Limb (tissue), 2 donors: Measurements from ENCODE around the gene TSPO.
"Not testable (repeated sequence)": the region's sequence is repeated elsewhere in the genome, so short reads cannot be mapped to it uniquely, and the experiment has no call there.

Experiments used
- DNase-seq, 2 donors: peaks; one replicate each; pipeline ENCODE4 v3.0.0-alpha.2; 2016; ENCODE audit errors: extremely low spot score in 2 of 2

The TSPO gene

GRCh38 chr22:43151251-43152002, at the start of gene TSPO:
Gene TSPO, plus strand, starts transcription at chr22:43151559. Its CDS starts 7,680 bp downstream, at chr22:43159239.
- DNase-seq = peak; percentile 27 to 84

DNA sequence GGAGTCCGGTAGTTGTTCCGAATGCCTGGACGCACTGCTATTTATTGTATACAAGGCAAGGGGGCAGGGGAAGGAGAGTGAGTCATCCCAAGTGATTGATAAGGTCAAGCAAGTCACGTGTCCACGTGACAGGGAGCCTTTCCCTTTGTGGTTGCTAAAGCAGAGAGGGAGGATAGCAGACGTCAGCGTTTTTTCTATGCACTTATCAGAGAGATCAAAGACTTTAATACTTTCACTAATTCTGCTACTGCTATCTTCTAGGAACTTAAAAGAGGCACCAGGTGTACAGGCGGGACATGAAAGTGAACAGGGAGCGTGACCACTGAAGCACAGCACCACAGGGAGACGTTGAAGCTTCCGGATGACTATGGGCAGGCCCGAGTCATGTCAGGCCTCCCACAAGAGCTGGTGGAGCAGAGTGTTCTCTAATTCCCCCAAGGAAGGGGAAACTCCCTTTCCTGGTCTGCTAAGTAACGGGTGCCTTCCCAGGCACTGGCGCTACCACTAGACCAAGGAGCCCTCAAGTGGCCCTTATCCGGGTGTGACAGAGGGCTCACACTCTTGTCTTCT, 47.2 kb upstream of the TSPO start:
- not testable (repeated sequence) for DNase-seq

DNA sequence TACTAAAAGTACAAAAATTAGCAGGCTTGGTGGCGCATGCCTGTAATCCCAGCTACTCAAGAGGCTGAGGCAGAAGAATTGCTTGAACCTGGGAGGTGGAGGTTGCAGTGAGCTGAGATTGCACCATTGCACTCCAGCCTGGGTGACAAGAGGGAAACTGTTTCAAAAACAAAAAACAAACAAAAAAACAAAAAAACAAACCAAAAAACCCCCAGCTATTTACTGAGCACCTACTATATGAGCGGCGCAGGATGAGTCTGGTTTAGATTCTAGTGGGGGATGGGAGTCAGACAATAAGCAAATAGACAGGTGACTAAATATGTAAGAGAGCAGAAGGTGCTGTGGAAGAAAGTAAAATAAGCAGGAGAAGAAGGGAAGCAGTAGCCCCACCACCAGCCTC, 46.4 kb upstream of the TSPO start:
- DNase-seq = not testable (repeated sequence)

DNA sequence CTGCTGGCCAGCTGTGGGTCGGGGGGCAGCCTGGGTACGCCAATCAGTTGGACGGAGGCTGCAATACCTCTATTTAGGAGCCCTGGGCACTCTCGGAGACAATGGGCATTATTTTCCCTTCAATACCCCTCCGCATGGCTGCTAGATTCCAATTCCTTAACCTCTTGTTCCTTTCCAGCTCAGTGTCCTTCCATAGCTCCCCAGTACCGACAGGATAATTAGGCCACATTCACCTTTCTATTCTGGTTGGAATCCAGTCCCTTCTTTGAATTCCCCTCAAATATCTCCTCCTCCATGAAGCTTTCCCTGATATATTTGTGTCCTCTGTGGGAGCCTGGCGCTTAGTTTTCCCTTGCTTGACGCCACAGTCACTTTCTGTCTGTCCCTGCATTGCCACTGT, 45.1 kb upstream of the TSPO start:
- DNase-seq = no peak

DNA sequence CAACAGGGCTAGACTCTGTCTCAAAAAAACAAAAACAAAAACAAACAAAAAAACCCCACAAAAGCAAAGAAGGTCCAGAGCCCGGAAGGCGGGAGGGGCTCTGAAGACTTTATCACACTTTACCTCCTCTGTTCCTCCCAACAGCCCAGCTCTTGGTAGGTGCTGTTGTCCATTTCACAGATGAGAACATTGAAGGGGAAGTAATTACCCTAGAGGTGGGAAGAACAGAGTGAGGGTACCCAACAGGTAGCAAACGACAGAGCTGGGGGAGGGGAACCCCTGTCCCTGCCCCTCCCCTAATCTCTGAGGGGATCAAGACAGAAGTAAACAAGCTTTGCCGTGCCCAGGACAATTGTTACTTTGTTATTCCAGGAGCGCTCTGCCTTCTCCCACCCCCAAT, 41.8 kb upstream of the TSPO start:
- DNase-seq = no peak

- DNase-seq = peak in 1 of 2 donors; percentile 55
These were observed 41.4 kb upstream of the TSPO start for GRCh38 chr22:43109921-43110443.

- DNase-seq = peak; percentile 24 to 69
These were observed 40.9 kb upstream of the TSPO start, which contains the start of gene BIK for GRCh38 chr22:43110444-43110926. Gene BIK, plus strand, starts transcription at chr22:43110750. Its CDS starts 13,273 bp downstream, at chr22:43124023.

- peak in 1 of 2 donors; percentile 48 for DNase-seq
These were observed 40.3 kb upstream of the TSPO start for GRCh38 chr22:43110927-43111623.

DNA sequence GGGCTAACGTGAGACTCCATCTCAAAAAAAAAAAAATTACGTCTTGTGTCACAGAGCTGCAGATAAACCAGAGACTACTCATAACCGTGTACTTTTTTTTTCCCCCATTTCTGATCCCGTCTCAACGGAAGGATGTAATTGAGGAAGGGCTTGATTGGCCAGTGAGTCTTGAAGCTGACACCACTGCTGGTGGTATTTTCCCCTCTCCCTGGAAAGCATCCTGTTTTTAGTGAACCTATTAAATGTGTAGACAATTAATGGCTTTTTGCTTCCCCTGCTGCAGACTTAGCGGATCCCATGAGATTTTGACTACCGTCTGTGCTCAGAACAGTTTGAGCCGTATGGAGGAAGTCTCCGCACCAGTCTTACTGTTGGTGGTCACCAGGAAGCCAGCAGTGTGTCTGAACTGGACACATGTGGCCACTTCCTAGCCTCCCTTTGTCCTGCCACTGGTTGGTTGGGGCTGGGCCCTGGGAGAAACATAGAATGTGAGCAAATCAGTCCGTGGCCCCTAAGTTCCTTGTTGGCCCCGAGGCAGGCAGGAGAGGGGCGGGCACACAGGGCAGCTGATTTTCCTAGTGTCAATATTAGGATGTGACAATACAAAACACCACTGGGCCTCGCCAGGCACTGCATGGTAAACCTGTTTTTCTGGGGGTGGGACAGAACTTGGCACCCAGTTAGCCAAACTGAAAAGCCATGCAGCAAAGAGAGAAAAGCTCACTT, 37.7 kb upstream of the TSPO start:
- no peak for DNase-seq

GRCh38 chr22:43114958-43115357, 36.4 kb upstream of the TSPO start:
- no peak for DNase-seq

- no peak for DNase-seq
These were observed 34.4 kb upstream of the TSPO start for GRCh38 chr22:43116932-43117331.

GRCh38 chr22:43118024-43118849, 33.1 kb upstream of the TSPO start:
- no peak for DNase-seq

- no peak for DNase-seq
These were observed 32.4 kb upstream of the TSPO start for GRCh38 chr22:43118953-43119458.

- DNase-seq = no peak
These were observed 24.7 kb upstream of the TSPO start for GRCh38 chr22:43126501-43127165.

DNA sequence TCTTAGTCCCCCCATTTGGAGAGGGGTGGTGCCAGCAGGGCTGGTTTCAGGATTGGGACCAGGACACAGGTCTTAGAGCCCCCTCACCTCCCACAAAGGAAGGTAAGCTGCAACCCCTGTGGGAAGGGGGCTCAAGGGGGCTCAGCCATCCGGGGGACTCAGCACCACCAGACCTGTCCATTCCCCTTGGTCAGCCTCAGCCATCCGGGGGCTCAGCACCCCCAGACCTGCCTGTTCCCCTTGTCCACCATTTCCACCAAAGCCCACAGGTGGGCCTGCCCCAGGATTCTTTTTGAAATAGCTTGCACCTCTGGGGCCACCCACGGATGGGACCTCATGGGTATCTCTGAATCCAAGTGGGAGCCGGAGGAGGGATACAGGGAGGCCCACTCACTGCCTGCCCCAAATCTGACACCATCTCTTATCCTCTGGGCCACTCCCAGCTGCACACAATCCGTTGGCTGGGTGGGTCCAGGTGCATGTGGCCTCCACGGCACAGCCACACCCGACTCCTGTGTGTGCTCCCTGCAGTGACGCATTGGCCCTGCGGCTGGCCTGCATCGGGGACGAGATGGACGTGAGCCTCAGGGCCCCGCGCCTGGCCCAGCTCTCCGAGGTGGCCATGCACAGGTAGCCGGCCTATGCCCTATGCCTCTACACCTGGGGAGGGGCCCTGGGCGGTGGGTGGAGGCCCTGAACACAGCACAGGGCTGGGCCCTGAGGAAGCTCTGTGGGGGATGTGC, 24.0 kb upstream of the TSPO start:
- DNase-seq = no peak

DNA sequence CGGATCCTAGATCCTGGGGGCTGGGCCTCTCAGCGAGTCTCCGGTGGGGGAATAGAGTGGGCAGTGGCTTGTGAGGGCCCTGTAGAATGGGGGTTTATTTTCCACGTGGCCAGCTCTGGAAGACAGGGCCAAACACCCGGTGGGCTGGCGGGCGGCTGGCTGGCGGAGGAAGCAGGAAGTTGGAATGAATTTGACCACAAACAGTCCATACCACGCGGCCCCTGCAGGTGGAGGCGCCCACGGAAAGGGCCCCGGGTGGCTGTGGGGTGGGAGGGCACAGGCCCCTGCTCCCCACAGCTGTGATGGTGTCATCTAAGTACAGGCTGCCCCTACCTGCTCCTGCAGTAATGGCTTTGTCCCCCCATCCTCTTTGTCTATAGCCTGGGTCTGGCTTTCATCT, 23.2 kb upstream of the TSPO start:
- no peak for DNase-seq

DNA sequence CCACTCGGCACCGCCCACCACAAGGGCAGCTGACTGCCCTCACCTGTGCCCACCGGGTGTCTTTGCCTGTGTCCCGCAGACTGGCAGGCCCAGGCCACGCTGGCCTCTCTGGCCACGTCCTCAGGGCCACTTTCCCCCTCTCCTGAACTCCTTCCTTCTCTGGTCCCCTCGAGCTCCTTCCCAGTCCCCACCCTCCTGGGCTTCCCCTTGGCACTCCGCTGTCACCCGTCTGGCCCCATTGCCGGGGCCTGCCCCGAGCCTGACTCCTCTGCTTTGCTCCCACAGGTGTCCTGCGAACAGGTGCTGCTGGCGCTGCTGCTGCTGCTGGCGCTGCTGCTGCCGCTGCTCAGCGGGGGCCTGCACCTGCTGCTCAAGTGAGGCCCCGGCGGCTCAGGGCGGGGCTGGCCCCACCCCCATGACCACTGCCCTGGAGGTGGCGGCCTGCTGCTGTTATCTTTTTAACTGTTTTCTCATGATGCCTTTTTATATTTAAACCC, 22.4 kb upstream of the TSPO start:
- no peak for DNase-seq

GRCh38 chr22:43129426-43130425, 21.6 kb upstream of the TSPO start:
- no peak for DNase-seq
